Activated naive CD8-positive, alpha-beta T cell treated with anti-CD3 and anti-CD28 coated beads, Interleukin-2, amount 10 ng/mL, durations not matched to agents 7 days and 5 days (primary cell): ENCODE measurements around the gene SLCO2A1. TPM values are rescaled to one million over a fixed set of nuclear protein-coding genes. Genes with fewer than 3 reads are reported as not detected.

Experiments
- ATAC-seq: fragments of 150-1000 bp; cut with Tn5 transposase; one replicate; pipeline ENCODE4 v1.10.0; 2021; ENCODE audit warnings: low read depth, moderate library complexity
- POLR2A ChIA-PET: fragments of 350-600 bp; sonication (Branson Sonifier 250); formaldehyde crosslinking; loops from one replicate; lab custom pipeline; 2021; ENCODE audit warnings: antibody characterized with exemption; lab: Charles Lee
- DNase-seq: peaks from one replicate; pipeline ENCODE4 v3.0.0; 2021
- H3K27ac Mint-ChIP-seq: one replicate; pipeline ENCODE4 v1.8.0; 2022; ENCODE audit warnings: mild to moderate bottlenecking, mixed read lengths
- H3K27me3 Mint-ChIP-seq: one replicate; pipeline ENCODE4 v1.8.0; 2022; ENCODE audit warnings: mild to moderate bottlenecking, moderate library complexity, mixed read lengths
- H3K36me3 Mint-ChIP-seq: one replicate; pipeline ENCODE4 v1.8.0; 2021; ENCODE audit warnings: mild to moderate bottlenecking, mixed read lengths
- H3K4me1 Mint-ChIP-seq: one replicate; pipeline ENCODE4 v1.8.0; 2021; ENCODE audit warnings: mixed read lengths
- H3K4me3 Mint-ChIP-seq: one replicate; pipeline ENCODE4 v1.8.0; 2022; ENCODE audit warnings: mild to moderate bottlenecking, moderate library complexity, mixed read lengths
- H3K9me3 Mint-ChIP-seq: one replicate; pipeline ENCODE4 v1.8.0; 2021; ENCODE audit warnings: mixed read lengths
- total RNA-seq, 2 experiments: library from RNA; stranded (reverse); gene quantifications; one replicate each; pipeline ENCODE4 v1.2.3, GENCODE V29; 2021

SLCO2A1 gene
- total RNA-seq, 2 experiments from 2014 or later = not detected

- H3K4me3 Mint-ChIP-seq = no peak overlapping the region
- POLR2A ChIA-PET = no interaction called here
- H3K9me3 Mint-ChIP-seq = no peaks in the 10 kb centered on the region
These were observed 37.9 kb upstream of the SLCO2A1 start for GRCh38 chr3:134067531-134068161.

GRCh38 chr3:134066651-134067530, 37.2 kb upstream of the SLCO2A1 start:
- no peak for DNase-seq
- no peaks in the 10 kb centered on the region for H3K4me1 Mint-ChIP-seq
- POLR2A ChIA-PET = no interaction called here
- H3K27ac Mint-ChIP-seq = no peak overlapping the region
- H3K36me3 Mint-ChIP-seq = no peaks in the 10 kb centered on the region
- H3K27me3 Mint-ChIP-seq = peaks cover 12% of the 10 kb centered on the region
- H3K9me3 Mint-ChIP-seq = no peaks in the 10 kb centered on the region
- H3K4me3 Mint-ChIP-seq = no peak overlapping the region
- ATAC-seq = no peak

More at GRCh38 chr3:134067531-134068161, 37.9 kb upstream of the SLCO2A1 start:
- Mint-ChIP-seq H3K27me3 (peaks cover 12% of the 10 kb centered on the region), H3K36me3 (no peaks in the 10 kb centered on the region), H3K27ac (no peak overlapping the region), H3K4me1 (no peaks in the 10 kb centered on the region)
- DNase-seq (no peak), ATAC-seq (no peak)

GRCh38 chr3:134066158-134066541, 36.4 kb upstream of the SLCO2A1 start:
- Mint-ChIP-seq H3K36me3 (no peaks in the 10 kb centered on the region), H3K4me1 (no peaks in the 10 kb centered on the region), H3K27me3 (peaks cover 12% of the 10 kb centered on the region), H3K9me3 (no peaks in the 10 kb centered on the region), H3K4me3 (no peak overlapping the region), H3K27ac (peak overlapping the region; percentile 25)
- no peak for ATAC-seq
- no peak for DNase-seq
- POLR2A ChIA-PET = no interaction called here

- H3K9me3 Mint-ChIP-seq = no peaks in the 10 kb centered on the region
- H3K27ac Mint-ChIP-seq = no peak overlapping the region
- H3K4me1 Mint-ChIP-seq = no peaks in the 10 kb centered on the region
- no peaks in the 10 kb centered on the region for H3K36me3 Mint-ChIP-seq
- POLR2A ChIA-PET = no interaction called here
- DNase-seq (no peak), ATAC-seq (no peak)
- H3K4me3 Mint-ChIP-seq = no peak overlapping the region
- H3K27me3 Mint-ChIP-seq = peaks cover 12% of the 10 kb centered on the region
These were observed 35.8 kb upstream of the SLCO2A1 start for GRCh38 chr3:134065252-134066157.

- H3K4me3 Mint-ChIP-seq = no peak overlapping the region
- ATAC-seq = no peak
- H3K27me3 Mint-ChIP-seq = peaks cover 12% of the 10 kb centered on the region
- H3K4me1 Mint-ChIP-seq = no peaks in the 10 kb centered on the region
- no peak for DNase-seq
- H3K27ac Mint-ChIP-seq = no peak overlapping the region
- no peaks in the 10 kb centered on the region for H3K9me3 Mint-ChIP-seq
- POLR2A ChIA-PET = no interaction called here
- no peaks in the 10 kb centered on the region for H3K36me3 Mint-ChIP-seq
These were observed 34.4 kb upstream of the SLCO2A1 start for GRCh38 chr3:134064081-134064480.

- Mint-ChIP-seq H3K4me1 (peaks cover 7% of the 10 kb centered on the region), H3K27me3 (peaks cover 12% of the 10 kb centered on the region), H3K27ac (no peak overlapping the region), H3K4me3 (no peak overlapping the region), H3K36me3 (no peaks in the 10 kb centered on the region), H3K9me3 (no peaks in the 10 kb centered on the region)
- ATAC-seq (no peak), DNase-seq (no peak)
- POLR2A ChIA-PET = no interaction called here
These were observed 31.7 kb upstream of the SLCO2A1 start for GRCh38 chr3:134061401-134061800.

GRCh38 chr3:134060561-134061385, 31.0 kb upstream of the SLCO2A1 start:
- peaks cover 10% of the 10 kb centered on the region for H3K27me3 Mint-ChIP-seq
- no peak for DNase-seq
- ATAC-seq = no peak
- no peak overlapping the region for H3K27ac Mint-ChIP-seq
- peaks cover 7% of the 10 kb centered on the region for H3K4me1 Mint-ChIP-seq
- no peaks in the 10 kb centered on the region for H3K9me3 Mint-ChIP-seq
- POLR2A ChIA-PET = no interaction called here
- H3K36me3 Mint-ChIP-seq = no peaks in the 10 kb centered on the region
- H3K4me3 Mint-ChIP-seq = no peak overlapping the region

- DNase-seq (no peak), ATAC-seq (no peak)
- peaks cover 10% of the 10 kb centered on the region for H3K27me3 Mint-ChIP-seq
- POLR2A ChIA-PET = no interaction called here
- H3K4me3 Mint-ChIP-seq = no peak overlapping the region
- no peak overlapping the region for H3K27ac Mint-ChIP-seq
- H3K9me3 Mint-ChIP-seq = no peaks in the 10 kb centered on the region
- peaks cover 9% of the 10 kb centered on the region for H3K4me1 Mint-ChIP-seq
- no peaks in the 10 kb centered on the region for H3K36me3 Mint-ChIP-seq
These were observed 30.2 kb upstream of the SLCO2A1 start for GRCh38 chr3:134059671-134060560.

GRCh38 chr3:134059035-134059601, 29.4 kb upstream of the SLCO2A1 start:
- Mint-ChIP-seq H3K36me3 (no peaks in the 10 kb centered on the region), H3K27me3 (peaks cover 10% of the 10 kb centered on the region), H3K4me3 (no peak overlapping the region), H3K9me3 (no peaks in the 10 kb centered on the region), H3K4me1 (peaks cover 13% of the 10 kb centered on the region), H3K27ac (no peak overlapping the region)
- no peak for DNase-seq
- POLR2A ChIA-PET = no interaction called here
- ATAC-seq = no peak

- Mint-ChIP-seq H3K4me1 (peaks cover 13% of the 10 kb centered on the region), H3K9me3 (no peaks in the 10 kb centered on the region), H3K27me3 (peaks cover 2% of the 10 kb centered on the region), H3K36me3 (no peaks in the 10 kb centered on the region), H3K27ac (no peak overlapping the region), H3K4me3 (no peak overlapping the region)
- POLR2A ChIA-PET = no interaction called here
- DNase-seq = no peak
- ATAC-seq = no peak
These were observed 28.0 kb upstream of the SLCO2A1 start for GRCh38 chr3:134057654-134058110.

GRCh38 chr3:134057006-134057653, 27.4 kb upstream of the SLCO2A1 start:
- peaks cover 13% of the 10 kb centered on the region for H3K4me1 Mint-ChIP-seq
- no peak for DNase-seq
- ATAC-seq = no peak
- H3K27ac Mint-ChIP-seq = no peak overlapping the region
- H3K27me3 Mint-ChIP-seq = peaks cover 2% of the 10 kb centered on the region
- H3K9me3 Mint-ChIP-seq = no peaks in the 10 kb centered on the region
- POLR2A ChIA-PET = no interaction called here
- no peaks in the 10 kb centered on the region for H3K36me3 Mint-ChIP-seq
- H3K4me3 Mint-ChIP-seq = no peak overlapping the region
